ENCODE results near the gene TIRAP.

GRCh38 chr11:126279191-126279590 is 3.7 kb upstream of the TIRAP start:
- TF ChIP-seq CREM (CRISPR knock-in tag; IDR thresholded peaks at IDR 0.05), result no peak
- no peak for TF ChIP-seq NR3C1 (CRISPR knock-in tag; conservative IDR thresholded peaks at IDR 0.05; ENCODE audit: low read depth)
- TF ChIP-seq CTCF (IDR thresholded peaks at IDR 0.05), result no peak
- TF ChIP-seq ZMAT4 (CRISPR knock-in tag; IDR thresholded peaks at IDR 0.05), result no peak
- TF ChIP-seq HMGXB4 (CRISPR knock-in tag; IDR thresholded peaks at IDR 0.05), result no peak
- no peak for TF ChIP-seq NFYB (CRISPR knock-in tag; conservative IDR thresholded peaks at IDR 0.05; ENCODE audit: low read depth)
- TF ChIP-seq NR2C2 (CRISPR knock-in tag; IDR thresholded peaks at IDR 0.05), result no peak
- no peak for TF ChIP-seq ZBTB43 (CRISPR knock-in tag; IDR thresholded peaks at IDR 0.05)
- TF ChIP-seq PREB (CRISPR knock-in tag; IDR thresholded peaks at IDR 0.05; ENCODE audit: borderline replicate concordance), result no peak
- no peak for TF ChIP-seq CBFB (CRISPR knock-in tag; IDR thresholded peaks at IDR 0.05; ENCODE audit: low read depth)
- no peak for TF ChIP-seq ZNF263 (CRISPR knock-in tag; IDR thresholded peaks at IDR 0.05; ENCODE audit: low read depth)
- TF ChIP-seq ESRRA (CRISPR knock-in tag; IDR thresholded peaks at IDR 0.05; ENCODE audit: borderline replicate concordance), result no peak
- TF ChIP-seq KAT7 (CRISPR knock-in tag; IDR thresholded peaks at IDR 0.05; ENCODE audit: borderline replicate concordance), result no peak

Measured in WTC11 (cell line).